Medulla oblongata (tissue), 1 donor: Measurements from ENCODE around the gene CD200.
"Not testable (repeated sequence)": the region's sequence is repeated elsewhere in the genome, so short reads cannot be mapped to it uniquely, and the experiment has no call there.

ENCODE experiments used
- DNase-seq: peaks from one replicate; pipeline ENCODE4 v3.0.0-alpha.2; 2015; ENCODE audit errors: extremely low spot score

CD200 gene

DNA sequence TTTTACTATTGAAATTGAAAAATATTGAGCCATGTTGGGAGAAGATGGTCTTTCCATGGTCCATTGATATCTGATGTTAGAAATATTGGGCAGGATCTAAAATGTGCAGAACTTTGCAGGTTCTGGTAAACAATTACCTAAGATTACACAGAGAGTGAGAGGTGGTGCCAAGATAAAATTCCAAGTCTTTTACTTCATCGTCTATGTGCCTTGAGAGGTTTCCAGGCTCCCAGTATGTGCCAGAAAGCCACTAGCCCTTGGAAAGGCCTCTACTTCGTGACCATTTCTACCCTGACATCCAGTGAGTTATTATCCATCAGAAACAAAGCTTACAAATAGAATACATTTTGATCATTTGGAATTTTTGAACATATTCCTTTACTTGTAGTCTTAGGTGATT is 27.6 kb downstream of the CD200 start:
- no peak for DNase-seq

DNA sequence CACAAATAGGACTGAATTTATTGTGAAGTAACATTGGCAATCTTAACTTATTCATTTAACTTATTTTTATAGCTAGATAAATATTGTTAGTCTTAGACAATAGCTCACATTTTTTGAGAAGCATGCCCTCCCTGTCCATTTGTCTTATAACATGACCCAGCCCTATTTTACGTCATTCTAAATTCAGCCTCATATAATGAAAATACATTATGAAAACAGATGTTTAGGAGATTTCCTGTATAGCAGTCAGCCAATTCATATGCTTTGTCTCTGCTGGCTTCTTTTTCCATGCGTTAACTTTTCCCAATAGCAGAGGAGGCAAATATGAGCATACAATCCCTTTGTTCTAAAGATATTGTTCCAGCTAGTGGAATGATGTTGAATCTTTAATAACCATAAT is 29.3 kb downstream of the CD200 start:
- DNase-seq: no peak

- DNase-seq: no peak
These were observed 31.3 kb downstream of the CD200 start for GRCh38 chr3:112364291-112364690.

- DNase-seq: no peak
These were observed 32.1 kb downstream of the CD200 start for GRCh38 chr3:112365035-112365434.

- no peak for DNase-seq
These were observed 32.7 kb downstream of the CD200 start for GRCh38 chr3:112365636-112366035.

DNA sequence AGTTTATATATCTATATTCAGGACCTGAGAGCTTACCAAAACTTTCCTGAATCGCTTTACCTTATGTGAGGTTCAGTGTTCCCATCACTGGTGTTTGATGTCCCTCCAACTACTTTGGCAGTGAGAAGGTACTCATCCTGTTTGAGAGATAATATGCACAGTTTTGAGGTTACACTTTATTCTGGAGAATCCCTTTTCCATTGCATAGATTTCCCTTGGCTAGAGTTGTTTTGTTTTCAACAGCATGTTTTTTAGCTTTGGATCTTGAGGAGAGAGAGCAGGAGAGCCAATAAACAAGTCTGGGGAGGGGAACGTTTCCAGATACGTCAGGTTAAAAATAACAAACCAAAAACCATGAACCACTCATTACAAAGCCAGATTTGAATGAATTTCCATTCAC is 33.6 kb downstream of the CD200 start:
- no peak for DNase-seq

GRCh38 chr3:112371569-112371968 is 38.6 kb downstream of the CD200 start:
- DNase-seq: no peak

DNA sequence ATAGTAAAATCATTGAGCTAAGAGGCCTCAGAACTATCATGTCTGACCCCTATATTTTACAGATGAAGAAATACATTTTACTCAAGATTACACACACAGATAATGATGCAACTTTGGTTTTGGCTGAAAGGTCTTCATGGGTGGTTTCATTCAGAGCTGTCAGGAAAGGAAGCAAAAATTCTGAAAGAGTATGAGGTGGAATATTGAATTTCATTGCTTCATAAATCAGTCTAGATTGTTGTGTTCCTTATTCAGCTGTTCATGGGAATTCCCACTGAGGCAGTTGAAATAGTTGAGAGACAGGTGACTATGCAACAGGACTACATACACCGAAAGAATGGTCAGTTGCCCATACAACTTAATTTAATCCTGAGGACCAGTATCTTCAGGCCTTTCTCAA is 39.4 kb downstream of the CD200 start:
- DNase-seq: no peak

GRCh38 chr3:112373476-112373875 is 40.5 kb downstream of the CD200 start:
- DNase-seq: no peak

GRCh38 chr3:112373924-112374323 is 41.0 kb downstream of the CD200 start:
- no peak for DNase-seq

GRCh38 chr3:112374333-112374734 is 41.4 kb downstream of the CD200 start:
- no peak for DNase-seq

GRCh38 chr3:112375117-112375516 is 42.2 kb downstream of the CD200 start:
- DNase-seq: no peak

GRCh38 chr3:112376241-112376911 is 43.4 kb downstream of the CD200 start:
- no peak for DNase-seq

GRCh38 chr3:112376992-112377391 is 44.0 kb downstream of the CD200 start:
- DNase-seq: no peak

DNA sequence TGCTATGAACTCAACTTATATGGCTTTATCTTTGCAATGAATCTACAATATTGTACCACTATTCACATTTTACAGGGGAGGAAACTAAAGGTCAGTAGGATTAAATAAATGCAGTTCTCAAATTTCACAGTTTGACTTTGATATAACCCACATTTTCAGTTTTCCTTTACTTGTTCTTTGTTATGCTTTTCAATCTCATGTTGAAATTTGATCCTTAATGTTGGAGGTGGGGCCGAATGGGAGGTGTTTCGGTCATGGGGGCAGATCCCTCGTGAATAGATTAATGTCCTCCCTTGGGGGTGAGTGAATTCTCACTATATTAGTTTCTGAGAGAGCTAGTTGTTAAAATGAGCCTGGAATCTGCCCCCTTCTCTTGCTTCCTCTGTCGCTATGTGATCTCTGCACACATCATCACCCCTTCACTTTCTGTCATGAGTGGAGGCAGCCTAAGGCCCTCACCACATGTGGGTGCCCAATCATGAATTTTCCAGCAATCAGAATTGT is 44.7 kb downstream of the CD200 start:
- no peak for DNase-seq

GRCh38 chr3:112378347-112378746 is 45.4 kb downstream of the CD200 start:
- not testable (repeated sequence) for DNase-seq

DNA sequence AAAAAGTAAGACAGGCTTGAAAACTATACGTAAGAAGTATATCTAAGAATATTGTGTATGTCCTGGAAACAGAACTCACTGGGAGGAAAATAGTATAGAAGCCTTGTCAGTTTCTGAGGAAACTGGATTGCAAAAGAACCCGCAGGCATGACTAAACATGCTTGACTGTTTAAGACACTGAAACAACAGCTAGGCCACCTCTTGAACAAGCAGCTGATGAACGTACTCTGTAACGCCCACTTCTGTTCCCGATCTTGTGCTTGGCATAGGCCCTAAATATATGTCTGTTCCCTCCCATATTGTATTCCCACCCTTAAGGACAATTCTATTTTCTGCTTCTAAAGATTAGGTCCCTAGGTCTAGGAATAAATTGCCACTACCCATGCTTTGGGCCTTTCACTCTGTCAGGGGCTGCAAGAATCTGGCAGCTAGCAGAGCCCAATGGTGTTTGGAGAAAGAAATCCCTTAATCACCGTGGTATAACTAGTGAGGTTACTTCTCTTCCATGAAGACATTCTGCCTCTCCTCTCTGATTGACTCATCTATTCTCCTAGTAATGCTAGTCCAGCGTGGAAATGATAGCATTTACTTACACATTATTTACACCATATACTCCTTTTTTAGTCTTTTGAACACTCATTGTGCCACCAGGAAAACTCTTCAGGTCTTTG is 46.2 kb downstream of the CD200 start:
- no peak for DNase-seq

- DNase-seq: no peak
These were observed 49.0 kb downstream of the CD200 start for GRCh38 chr3:112381673-112382542.

DNA sequence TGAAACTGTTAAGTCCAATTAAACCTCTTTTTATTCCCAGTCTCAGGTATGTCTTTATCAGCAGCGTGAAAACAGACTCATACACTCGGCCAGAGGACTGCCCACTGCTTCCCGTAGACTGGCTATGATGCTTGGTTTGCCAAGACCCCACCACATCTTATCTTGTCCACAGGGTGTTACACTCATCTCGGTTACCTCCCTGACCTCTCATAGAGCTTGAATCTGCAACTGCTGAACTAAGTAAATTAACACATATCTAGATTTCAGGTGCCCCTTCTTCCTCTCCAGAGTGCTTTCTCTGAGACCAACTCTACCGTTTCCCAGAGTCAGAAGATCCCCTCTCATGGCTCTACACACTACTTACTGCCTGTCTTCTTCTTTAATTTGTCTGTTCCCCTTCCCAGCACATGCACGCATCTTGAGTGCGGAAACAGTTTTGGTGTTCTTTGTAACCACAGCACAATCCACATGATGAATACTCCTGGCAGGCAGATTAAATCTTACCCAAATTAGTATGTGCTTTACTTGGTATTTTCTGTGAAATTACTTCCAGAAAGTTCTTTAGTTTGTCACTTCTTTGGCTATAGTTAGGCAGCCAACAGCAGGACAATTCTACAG is 49.7 kb downstream of the CD200 start:
- no peak for DNase-seq

DNA sequence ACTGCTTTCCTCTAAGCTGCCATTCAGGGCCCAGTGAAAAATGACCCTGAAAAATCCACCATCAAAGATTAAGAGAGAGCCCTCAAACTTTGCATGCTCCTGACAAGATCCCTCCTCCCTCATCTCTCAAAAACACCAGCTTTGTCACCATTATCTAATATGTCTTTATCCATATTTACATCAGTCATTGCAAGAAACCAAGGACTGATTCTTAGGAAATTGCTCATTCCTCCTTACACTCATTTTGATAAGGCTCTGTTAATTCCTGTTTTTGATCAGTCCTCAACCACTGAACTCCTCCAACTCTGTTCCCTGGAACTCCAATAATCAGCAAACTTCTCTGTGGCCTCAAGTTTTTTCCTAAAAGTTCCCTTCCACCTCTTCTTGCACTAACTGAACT is 51.8 kb downstream of the CD200 start:
- DNase-seq: no peak

DNA sequence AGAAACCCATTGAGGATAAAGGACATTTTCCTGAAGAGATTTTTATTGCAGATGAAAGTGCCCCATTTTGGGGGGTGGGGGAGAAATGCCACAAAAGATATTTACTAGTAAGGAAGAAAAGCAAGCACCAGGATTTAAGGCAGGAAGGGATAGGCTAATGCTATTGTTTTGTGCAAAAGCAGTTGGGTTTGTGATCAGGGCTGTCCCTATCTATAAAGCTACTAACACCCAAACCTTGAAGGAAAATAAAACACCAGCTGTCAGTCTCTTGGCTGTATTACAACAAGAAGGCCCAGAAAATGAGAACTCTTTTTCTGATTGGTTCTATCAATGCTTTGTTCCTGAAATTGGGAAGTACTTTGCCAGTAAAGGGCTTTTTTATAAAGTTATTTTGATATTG is 56.0 kb downstream of the CD200 start:
- DNase-seq: no peak

GRCh38 chr3:112389961-112390360 is 57.0 kb downstream of the CD200 start:
- DNase-seq: no peak
